SK-N-SH (cell line): ENCODE measurements around the gene SNAI1. TPM values are rescaled to one million over a fixed set of nuclear protein-coding genes. Genes with fewer than 3 reads are reported as not detected.
A peak's percentile ranks its signal among the peaks of the same experiment; 100 is the strongest.

Experiments
- CTCF ChIA-PET: fragments of 300-600, 350-600 bp; formaldehyde crosslinking; extraction: SDS; loops from one replicate; lab custom pipeline; 2021; lab: Yijun Ruan, JAX
- POLR2A ChIA-PET: fragments of 350-600 bp; sonication (Branson Sonifier 250); formaldehyde crosslinking; extraction: SDS; loops from one replicate; lab custom pipeline; 2020; ENCODE audit warnings: antibody characterized with exemption, inconsistent platforms; lab: Yijun Ruan, JAX
- DNase-seq: peaks from one replicate; pipeline ENCODE4 v3.0.0; 2012
- H2AFZ ChIP-seq: fragments of 200-600 bp; sonication (generic); 2 replicates; pipeline ENCODE4 v1.8.1; 2016; ENCODE audit warnings: antibody characterized with exemption, mild to moderate bottlenecking, low read depth
- H3F3A ChIP-seq: fragments of 200-600 bp; sonication (generic); replicated peaks from 2 replicates; pipeline ENCODE3; 2016; ENCODE audit warnings: antibody characterized with exemption, mild to moderate bottlenecking; ENCODE audit not compliant: insufficient read depth
- H3K27ac ChIP-seq, 2 experiments: fragments of 200-500 bp in 1 of 2; fragments of 200-600 bp in 1 of 2; sonication (Bioruptor generic) in 1 of 2; sonication (generic), shearing (Covaris generic) in 1 of 2; 2 replicates each; pipeline versions ENCODE4 v1.5.1 to v1.6.1; 2014 to 2016; ENCODE audit warnings: low read depth in 2 of 2, inconsistent platforms in 1 of 2, low read length in 1 of 2, mild to moderate bottlenecking in 1 of 2, mixed read lengths in 1 of 2
- H3K27me3 ChIP-seq: fragments of 200-600 bp; sonication (generic), shearing (Covaris generic); 2 replicates; pipeline ENCODE4 v1.6.1; 2016; ENCODE audit warnings: mixed run types; ENCODE audit not compliant: insufficient read depth
- H3K36me3 ChIP-seq, 2 experiments: fragments of 200-500 bp in 1 of 2; fragments of 200-600 bp in 1 of 2; sonication (Bioruptor generic) in 1 of 2; sonication (generic) in 1 of 2; replicated peaks in 1 of 2; 2 replicates each; pipeline versions ENCODE3 to v1.5.1; 2014 to 2016; ENCODE audit warnings: low read length in 1 of 2, mild to moderate bottlenecking in 1 of 2; ENCODE audit not compliant: insufficient read depth in 2 of 2, control insufficient read depth in 1 of 2
- H3K4me1 ChIP-seq, 2 experiments: fragments of 200-500 bp in 1 of 2; fragments of 200-600 bp in 1 of 2; sonication (Bioruptor generic) in 1 of 2; sonication (generic), shearing (Covaris generic) in 1 of 2; 2 replicates each; pipeline versions ENCODE4 v1.5.1 to v1.6.1; 2014 to 2016; ENCODE audit warnings: low read depth in 1 of 2, low read length in 1 of 2, mixed run types in 1 of 2; ENCODE audit not compliant: insufficient read depth in 2 of 2, control insufficient read depth in 1 of 2
- H3K4me2 ChIP-seq: fragments of 200-600 bp; sonication (generic), shearing (Covaris generic); 2 replicates; pipeline ENCODE4 v1.6.1; 2017; ENCODE audit warnings: mixed run types
- H3K4me3 ChIP-seq, 2 experiments: fragments of 200-500 bp in 1 of 2; fragments of 200-600 bp in 1 of 2; sonication (Bioruptor generic) in 1 of 2; sonication (generic), shearing (Covaris generic) in 1 of 2; 2 replicates each; pipeline versions ENCODE4 v1.5.1 to v1.8.1; 2014 to 2016; ENCODE audit warnings: low read depth in 2 of 2, inconsistent platforms in 1 of 2, low read length in 1 of 2, mild to moderate bottlenecking in 1 of 2, mixed read lengths in 1 of 2, moderate library complexity in 1 of 2
- H3K79me2 ChIP-seq: fragments of 200-600 bp; sonication (generic); 2 replicates; pipeline ENCODE4 v1.8.1; 2017; ENCODE audit warnings: mild to moderate bottlenecking; ENCODE audit not compliant: insufficient read depth
- H3K9ac ChIP-seq: fragments of 200-600 bp; sonication (generic); 2 replicates; pipeline ENCODE4 v1.6.1; 2017; ENCODE audit warnings: mixed run types
- H3K9me2 ChIP-seq: fragments of 200-600 bp; sonication (generic); 2 replicates; pipeline ENCODE4 v1.6.1; 2017; ENCODE audit warnings: mixed run types
- H3K9me3 ChIP-seq: fragments of 200-600 bp; sonication (generic); 2 replicates; pipeline ENCODE4 v1.6.1; 2017; ENCODE audit warnings: mixed run types, mild to moderate bottlenecking, moderate library complexity
- H4K20me1 ChIP-seq: fragments of 200-600 bp; sonication (generic); 2 replicates; pipeline ENCODE4 v1.6.1; 2017; ENCODE audit warnings: mild to moderate bottlenecking, mixed run types; ENCODE audit not compliant: insufficient read depth
- CTCF ChIP-seq: fragments of 200-600 bp; sonication (generic); IDR thresholded peaks from 2 replicates; pipeline ENCODE4 v1.6.1; 2017; ENCODE audit warnings: antibody characterized with exemption, mild to moderate bottlenecking, moderate library complexity
- EZH2phosphoT487 ChIP-seq: fragments of 200-600 bp; sonication (generic); IDR thresholded peaks from 2 replicates; pipeline ENCODE4 v1.6.1; 2017; ENCODE audit warnings: low read depth, mixed run types, mild to moderate bottlenecking, antibody characterized with exemption, moderate library complexity, borderline replicate concordance
- FOXJ3 ChIP-seq: sonication (generic); formaldehyde crosslinking; IDR thresholded peaks from 2 replicates; pipeline ENCODE4 v1.5.1; 2020; ENCODE audit warnings: mild to moderate bottlenecking, missing genetic modification reagents
- FOXM1 ChIP-seq: IDR thresholded peaks from 2 replicates; pipeline ENCODE4 v1.4.0; 2012; ENCODE audit warnings: low read depth, mild to moderate bottlenecking
- MAX ChIP-seq: IDR thresholded peaks from 2 replicates; pipeline ENCODE4 v1.4.0; 2012; ENCODE audit warnings: low read depth
- MXI1 ChIP-seq: IDR thresholded peaks from 2 replicates; pipeline ENCODE4 v1.6.1; 2012; ENCODE audit warnings: mild to moderate bottlenecking, low read depth, low read length, improper control_type of control experiment
- NRF1 ChIP-seq: IDR thresholded peaks from 2 replicates; pipeline ENCODE4 v1.6.1; 2012; ENCODE audit warnings: low read depth, mild to moderate bottlenecking, low read length
- POLR2AphosphoS5 ChIP-seq: IDR thresholded peaks from 2 replicates; pipeline ENCODE4 v1.6.1; 2012; ENCODE audit warnings: low read depth, low read length
- RAD21 ChIP-seq: IDR thresholded peaks from 2 replicates; pipeline ENCODE4 v1.6.1; 2012; ENCODE audit warnings: mild to moderate bottlenecking, low read length
- TAF1 ChIP-seq: IDR thresholded peaks from 2 replicates; pipeline ENCODE4 v1.6.1; 2012; ENCODE audit warnings: low read depth, mild to moderate bottlenecking, low read length, moderate library complexity, borderline replicate concordance
- TCF12 ChIP-seq: IDR thresholded peaks from 2 replicates; pipeline ENCODE4 v1.4.0; 2012
- USF1 ChIP-seq: IDR thresholded peaks from 2 replicates; pipeline ENCODE4 v1.4.0; 2012; ENCODE audit warnings: low read depth, borderline replicate concordance
- ZBTB33 ChIP-seq: IDR thresholded peaks from 2 replicates; pipeline ENCODE4 v1.4.0; 2012; ENCODE audit warnings: low read depth, borderline replicate concordance
- WGBS: methylation state at CpG from one replicate; pipeline ENCODE4 v1.1.6; 2017; ENCODE audit warnings: low lambda C conversion rate; 5-methylcytosine and 5-hydroxymethylcytosine counted together
- polyA plus RNA-seq, 3 experiments: library from polyadenylated mRNA; depleted of rRNA; stranded (reverse); fragments of >200 nt; gene quantifications; 2 replicates each; pipeline ENCODE4 v1.2.3, GENCODE V29; 2012

Gene SNAI1
- polyA plus RNA-seq, 1 of the 3 experiments (the other 2 are of a cell fraction), result 6.2 TPM

- H3K9me2 ChIP-seq, result no peaks in the 10 kb centered on the region
- H3F3A ChIP-seq, result peaks cover 8% of the 10 kb centered on the region
- no peak for DNase-seq
- no peak overlapping the region for H2AFZ ChIP-seq
- H3K27ac ChIP-seq, result no peak overlapping the region
- CTCF ChIA-PET, result interaction anchor here (0.6 to 22.2 kb wide), 52 partner anchors 8 to 901 kb away, joined by 3 to 807 read pairs (median 10); partner anchors contain the start of genes PEDS1, RNF114, SLC9A8 and UBE2V1
- H3K27me3 ChIP-seq, result no peaks in the 10 kb centered on the region
- peaks cover 1% of the 10 kb centered on the region; the same call in 1 of the 2 replicates for H4K20me1 ChIP-seq
- no peaks in the 10 kb centered on the region for H3K36me3 ChIP-seq
- H3K4me3 ChIP-seq, result peak overlapping the region in 1 of 2 experiments; percentile 56; a peak in 1 of 4 replicates
- no peak overlapping the region; the same call in 1 of the 2 replicates for H3K4me2 ChIP-seq
- H3K4me1 ChIP-seq, result peaks cover 0 to 12% of the 10 kb centered on the region in 2 experiments; a peak in 1 of 4 replicates
- no peak overlapping the region for H3K9ac ChIP-seq
- POLR2A ChIA-PET, result interaction anchor here (0.6 to 2.5 kb wide), 5 partner anchors 79 to 129 kb away, joined by 3 to 15 read pairs (median 3); no protein-coding TSS in a partner anchor
- 89% methylated on average over 3 of the region's 3 CpGs for WGBS
- H3K9me3 ChIP-seq, result no peaks in the 10 kb centered on the region
- peaks cover 8% of the 10 kb centered on the region for H3K79me2 ChIP-seq
- TF ChIP-seq NRF1 (no peak), FOXM1 (no peak), RAD21 (no peak), ZBTB33 (no peak), MAX (no peak), FOXJ3 (CRISPR knock-in tag) (no peak), MXI1 (no peak), CTCF (no peak), TCF12 (no peak), TAF1 (no peak), USF1 (no peak), EZH2phosphoT487 (no peak), POLR2AphosphoS5 (no peak)
Observed at GRCh38 chr20:49978685-49979029, 4.1 kb upstream of the SNAI1 start.
